Esophagus squamous epithelium (tissue), 4 donors: Measurements from ENCODE around the gene WT1.

Experiments
- POLR2A ChIP-seq, 4 donors: fragments of 450-650 bp; IDR thresholded peaks; one replicate each; pipeline ENCODE4 v1.6.1; 2017; ENCODE audit warnings: antibody characterized with exemption in 4 of 4, mild to moderate bottlenecking in 4 of 4, moderate library complexity in 3 of 4
- TF ChIP-seq, protein P1 (sequence below), 6 experiments: fragments of 450-650 bp in 4 of 6; fragments of 200-600 bp in 2 of 6; sonication (generic) in 2 of 6; IDR thresholded peaks; one replicate each; pipeline ENCODE4 v1.5.1; 2016 to 2019; ENCODE audit warnings: antibody characterized with exemption in 6 of 6, mild to moderate bottlenecking in 4 of 6, moderate library complexity in 4 of 6

DNA sequence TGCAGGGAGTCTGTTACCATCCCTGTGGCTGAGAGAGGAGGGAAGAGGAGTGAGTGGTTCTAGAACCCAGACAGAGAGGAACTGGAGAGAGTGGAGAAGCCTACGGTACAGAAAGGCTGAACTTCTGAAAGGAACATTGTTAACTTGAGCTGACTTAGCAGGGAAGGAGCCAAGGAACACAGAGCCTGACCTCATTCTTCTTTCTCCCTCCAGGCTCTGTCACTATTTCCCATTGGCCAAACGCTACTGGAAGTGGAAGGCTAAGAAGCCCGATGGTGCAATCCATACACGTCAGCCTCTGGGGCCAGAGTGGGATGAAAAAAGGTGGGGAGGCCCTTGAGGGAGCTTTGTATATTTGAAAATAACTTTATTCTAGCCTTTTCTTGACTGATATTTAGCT is 16.5 kb upstream of the WT1 start:
- TF ChIP-seq, protein P1, sequence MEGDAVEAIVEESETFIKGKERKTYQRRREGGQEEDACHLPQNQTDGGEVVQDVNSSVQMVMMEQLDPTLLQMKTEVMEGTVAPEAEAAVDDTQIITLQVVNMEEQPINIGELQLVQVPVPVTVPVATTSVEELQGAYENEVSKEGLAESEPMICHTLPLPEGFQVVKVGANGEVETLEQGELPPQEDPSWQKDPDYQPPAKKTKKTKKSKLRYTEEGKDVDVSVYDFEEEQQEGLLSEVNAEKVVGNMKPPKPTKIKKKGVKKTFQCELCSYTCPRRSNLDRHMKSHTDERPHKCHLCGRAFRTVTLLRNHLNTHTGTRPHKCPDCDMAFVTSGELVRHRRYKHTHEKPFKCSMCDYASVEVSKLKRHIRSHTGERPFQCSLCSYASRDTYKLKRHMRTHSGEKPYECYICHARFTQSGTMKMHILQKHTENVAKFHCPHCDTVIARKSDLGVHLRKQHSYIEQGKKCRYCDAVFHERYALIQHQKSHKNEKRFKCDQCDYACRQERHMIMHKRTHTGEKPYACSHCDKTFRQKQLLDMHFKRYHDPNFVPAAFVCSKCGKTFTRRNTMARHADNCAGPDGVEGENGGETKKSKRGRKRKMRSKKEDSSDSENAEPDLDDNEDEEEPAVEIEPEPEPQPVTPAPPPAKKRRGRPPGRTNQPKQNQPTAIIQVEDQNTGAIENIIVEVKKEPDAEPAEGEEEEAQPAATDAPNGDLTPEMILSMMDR (IDR thresholded peaks at IDR 0.05) = no peak
- no peak for TF ChIP-seq POLR2A (IDR thresholded peaks at IDR 0.05)
